MM.1S (cell line): ENCODE measurements around the gene IGFL1.

Source experiments
- DNase-seq: peaks from one replicate; pipeline ENCODE4 v3.0.0-alpha.2; 2015
- H2AFZ ChIP-seq: fragments of 300-600 bp; sonication (generic); 2 replicates; pipeline ENCODE4 v1.6.0; 2016; ENCODE audit warnings: antibody characterized with exemption, low read length
- H3F3A ChIP-seq: fragments of 300-600 bp; sonication (generic); 2 replicates; pipeline ENCODE4 v1.6.1; 2016; ENCODE audit warnings: mild to moderate bottlenecking, antibody characterized with exemption, low read length, moderate library complexity, mixed read lengths; ENCODE audit not compliant: insufficient read depth
- H3K27ac ChIP-seq: fragments of 300-600 bp; sonication (generic); 2 replicates; pipeline ENCODE4 v1.5.1; 2016; ENCODE audit warnings: mild to moderate bottlenecking, low read length
- H3K27me3 ChIP-seq: fragments of 300-600 bp; sonication (generic); replicated peaks from 2 replicates; pipeline ENCODE4 v1.6.0; 2016; ENCODE audit warnings: low read length; ENCODE audit not compliant: insufficient read depth
- H3K36me3 ChIP-seq: fragments of 300-600 bp; sonication (generic); replicated peaks from 2 replicates; pipeline ENCODE4 v1.6.1; 2016; ENCODE audit warnings: mild to moderate bottlenecking, low read length, mixed read lengths; ENCODE audit not compliant: insufficient read depth
- H3K4me1 ChIP-seq: fragments of 300-600 bp; sonication (generic); 2 replicates; pipeline ENCODE4 v1.6.1; 2016; ENCODE audit warnings: low read length, mixed read lengths
- H3K4me2 ChIP-seq: fragments of 300-600 bp; sonication (generic); 2 replicates; pipeline ENCODE4 v1.6.0; 2016; ENCODE audit warnings: low read depth, low read length
- H3K4me3 ChIP-seq: fragments of 300-600 bp; sonication (generic); 2 replicates; pipeline ENCODE4 v1.5.1; 2016; ENCODE audit warnings: low read length, mixed read lengths
- H3K79me2 ChIP-seq: fragments of 300-600 bp; sonication (generic); 2 replicates; pipeline ENCODE4 v1.6.1; 2016; ENCODE audit warnings: mixed run types, low read length, mixed read lengths
- H3K9ac ChIP-seq: fragments of 300-600 bp; sonication (generic); 2 replicates; pipeline ENCODE4 v1.6.1; 2016; ENCODE audit warnings: low read length, mixed read lengths
- H3K9me2 ChIP-seq: fragments of 300-600 bp; sonication (generic); replicated peaks from 2 replicates; pipeline ENCODE4 v1.6.1; 2016; ENCODE audit warnings: mild to moderate bottlenecking, low read length, mixed read lengths; ENCODE audit not compliant: insufficient read depth
- H3K9me3 ChIP-seq: fragments of 300-600 bp; sonication (generic); replicated peaks from 2 replicates; pipeline ENCODE4 v1.6.1; 2016; ENCODE audit warnings: mild to moderate bottlenecking, low read length, mixed read lengths; ENCODE audit not compliant: insufficient read depth
- H4K20me1 ChIP-seq: fragments of 300-600 bp; sonication (generic); 2 replicates; pipeline ENCODE4 v1.6.1; 2016; ENCODE audit warnings: mild to moderate bottlenecking, low read length, moderate library complexity, mixed read lengths; ENCODE audit not compliant: insufficient read depth
- EZH2 ChIP-seq: fragments of 300-600 bp; sonication (generic); optimal IDR thresholded peaks from 2 replicates; pipeline ENCODE3; 2017; ENCODE audit warnings: low read depth, mild to moderate bottlenecking, antibody characterized with exemption, low read length, mixed read lengths
- EZH2phosphoT487 ChIP-seq: fragments of 300-600 bp; sonication (generic); IDR thresholded peaks from 2 replicates; pipeline ENCODE4 v1.6.1; 2018; ENCODE audit warnings: antibody characterized with exemption, low read length
- TF ChIP-seq, protein P1 (sequence below): fragments of 300-600 bp; sonication (generic); IDR thresholded peaks from 2 replicates; pipeline ENCODE4 v1.5.1; 2016; ENCODE audit warnings: antibody characterized with exemption, low read length, mixed read lengths

Gene IGFL1

DNA sequence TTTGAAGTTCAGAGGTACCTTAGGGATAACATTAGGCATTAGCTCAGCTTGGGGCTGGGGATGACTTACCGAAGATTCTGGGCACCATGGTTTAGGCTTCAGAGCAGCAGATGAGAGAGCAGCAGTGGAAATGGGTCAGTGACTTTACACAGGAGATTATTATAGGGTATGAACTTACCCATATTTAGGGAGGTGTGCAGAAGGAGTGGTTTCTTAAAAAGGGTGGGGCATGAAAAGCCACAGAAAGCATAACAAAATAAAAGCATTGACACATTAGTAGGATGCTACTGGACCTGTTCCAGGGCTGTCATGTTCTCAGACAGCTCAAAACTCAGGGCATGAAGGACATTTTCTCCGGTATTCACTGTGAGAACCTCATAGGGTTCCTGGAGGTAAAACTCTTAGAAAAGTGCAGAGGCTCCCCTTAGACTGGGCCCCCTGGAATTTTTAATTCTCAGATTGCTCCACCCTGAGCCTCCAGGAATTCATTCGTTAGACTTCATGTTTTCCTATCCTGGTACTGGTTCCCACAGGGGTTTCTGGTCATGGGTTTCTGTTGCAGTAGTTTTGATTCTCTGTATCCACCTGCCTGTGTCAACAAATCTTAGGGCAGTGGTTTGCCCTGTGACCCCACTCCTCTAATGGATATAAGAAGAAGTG, 20.7 kb downstream of the IGFL1 start:
- Histone ChIP-seq H3K4me1 (no peaks in the 10 kb centered on the region), H3K79me2 (no peaks in the 10 kb centered on the region), H4K20me1 (no peaks in the 10 kb centered on the region), H3K9me2 (no peaks in the 10 kb centered on the region), H3K27ac (no peak overlapping the region), H3F3A (no peaks in the 10 kb centered on the region), H3K9ac (no peak overlapping the region), H3K4me3 (no peak overlapping the region), H3K9me3 (no peaks in the 10 kb centered on the region), H2AFZ (no peak overlapping the region), H3K36me3 (no peaks in the 10 kb centered on the region), H3K4me2 (no peak overlapping the region), H3K27me3 (peaks cover 67% of the 10 kb centered on the region)
- TF ChIP-seq, protein P1, sequence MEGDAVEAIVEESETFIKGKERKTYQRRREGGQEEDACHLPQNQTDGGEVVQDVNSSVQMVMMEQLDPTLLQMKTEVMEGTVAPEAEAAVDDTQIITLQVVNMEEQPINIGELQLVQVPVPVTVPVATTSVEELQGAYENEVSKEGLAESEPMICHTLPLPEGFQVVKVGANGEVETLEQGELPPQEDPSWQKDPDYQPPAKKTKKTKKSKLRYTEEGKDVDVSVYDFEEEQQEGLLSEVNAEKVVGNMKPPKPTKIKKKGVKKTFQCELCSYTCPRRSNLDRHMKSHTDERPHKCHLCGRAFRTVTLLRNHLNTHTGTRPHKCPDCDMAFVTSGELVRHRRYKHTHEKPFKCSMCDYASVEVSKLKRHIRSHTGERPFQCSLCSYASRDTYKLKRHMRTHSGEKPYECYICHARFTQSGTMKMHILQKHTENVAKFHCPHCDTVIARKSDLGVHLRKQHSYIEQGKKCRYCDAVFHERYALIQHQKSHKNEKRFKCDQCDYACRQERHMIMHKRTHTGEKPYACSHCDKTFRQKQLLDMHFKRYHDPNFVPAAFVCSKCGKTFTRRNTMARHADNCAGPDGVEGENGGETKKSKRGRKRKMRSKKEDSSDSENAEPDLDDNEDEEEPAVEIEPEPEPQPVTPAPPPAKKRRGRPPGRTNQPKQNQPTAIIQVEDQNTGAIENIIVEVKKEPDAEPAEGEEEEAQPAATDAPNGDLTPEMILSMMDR: no peak
- TF ChIP-seq EZH2phosphoT487: no peak
- TF ChIP-seq EZH2: no peak
- no peak for DNase-seq

DNA sequence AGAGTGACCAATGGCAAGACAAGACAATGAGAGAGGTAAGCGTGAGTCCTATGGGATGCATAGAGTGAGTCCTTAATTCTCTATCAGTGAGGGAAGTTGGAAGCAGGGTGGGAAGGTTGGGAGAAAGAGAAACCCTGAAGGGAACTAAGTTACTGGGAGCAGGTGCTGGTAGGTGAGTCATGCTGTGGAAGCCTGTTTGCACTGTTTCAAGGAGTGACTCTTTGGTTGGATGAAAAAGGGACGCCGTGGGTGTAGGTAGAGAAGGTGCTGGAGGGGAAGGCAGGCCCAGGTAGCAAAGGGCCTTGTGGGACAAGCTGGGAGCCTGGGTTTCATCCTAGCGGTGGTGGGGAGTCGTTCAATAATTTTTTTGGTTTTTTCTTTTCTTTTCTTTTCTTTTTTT, 21.9 kb downstream of the IGFL1 start:
- Histone ChIP-seq H3K79me2 (no peaks in the 10 kb centered on the region), H3F3A (no peaks in the 10 kb centered on the region), H3K9me3 (no peaks in the 10 kb centered on the region), H3K4me3 (no peak overlapping the region), H3K27me3 (peaks cover 70% of the 10 kb centered on the region), H3K4me2 (no peak overlapping the region), H3K9me2 (no peaks in the 10 kb centered on the region), H3K9ac (no peak overlapping the region), H3K27ac (no peak overlapping the region), H3K36me3 (no peaks in the 10 kb centered on the region), H2AFZ (no peak overlapping the region), H3K4me1 (no peaks in the 10 kb centered on the region), H4K20me1 (no peaks in the 10 kb centered on the region)
- TF ChIP-seq, protein P1: no peak
- no peak for TF ChIP-seq EZH2phosphoT487
- DNase-seq: no peak

DNA sequence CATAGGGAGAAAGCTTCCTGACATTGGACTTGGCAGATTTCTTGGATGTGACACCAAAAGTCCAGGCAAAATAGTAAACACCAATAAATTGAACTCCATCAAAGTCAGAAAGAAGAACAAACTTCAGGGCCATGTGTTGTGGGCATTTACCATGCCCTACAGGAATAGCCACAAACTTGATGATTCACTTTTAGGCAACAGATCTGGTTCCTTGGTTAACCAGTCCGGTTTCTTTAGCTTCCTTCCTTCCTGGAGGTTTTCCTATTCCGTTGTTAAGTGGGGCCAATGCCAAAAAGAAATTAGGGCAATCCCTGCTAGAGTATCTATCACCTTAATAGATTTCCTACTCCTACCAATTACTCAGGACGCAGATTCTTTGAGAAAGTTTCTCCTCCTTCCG, 25.2 kb downstream of the IGFL1 start:
- TF ChIP-seq EZH2: no peak
- TF ChIP-seq EZH2phosphoT487: no peak
- TF ChIP-seq, protein P1: no peak
- peaks cover 67% of the 10 kb centered on the region for H3K27me3 ChIP-seq
- H3K9me3 ChIP-seq: no peaks in the 10 kb centered on the region
- no peak overlapping the region for H3K4me3 ChIP-seq
- H3K79me2 ChIP-seq: no peaks in the 10 kb centered on the region
- H3K9me2 ChIP-seq: no peaks in the 10 kb centered on the region
- H4K20me1 ChIP-seq: no peaks in the 10 kb centered on the region
- H3K4me2 ChIP-seq: no peak overlapping the region
- no peaks in the 10 kb centered on the region for H3F3A ChIP-seq
- H3K27ac ChIP-seq: no peak overlapping the region
- no peaks in the 10 kb centered on the region for H3K4me1 ChIP-seq
- H2AFZ ChIP-seq: no peak overlapping the region
- DNase-seq: no peak
- no peak overlapping the region for H3K9ac ChIP-seq
- H3K36me3 ChIP-seq: no peaks in the 10 kb centered on the region
